GM19452 (cell line): ENCODE results near the gene OR51T1.

Source experiments
- ATAC-seq: cut with Tn5 transposase; IDR thresholded peaks from one replicate; pipeline ENCODE4 v1.9.1; 2021; ENCODE audit not compliant: unreplicated experiment

Gene OR51T1

DNA sequence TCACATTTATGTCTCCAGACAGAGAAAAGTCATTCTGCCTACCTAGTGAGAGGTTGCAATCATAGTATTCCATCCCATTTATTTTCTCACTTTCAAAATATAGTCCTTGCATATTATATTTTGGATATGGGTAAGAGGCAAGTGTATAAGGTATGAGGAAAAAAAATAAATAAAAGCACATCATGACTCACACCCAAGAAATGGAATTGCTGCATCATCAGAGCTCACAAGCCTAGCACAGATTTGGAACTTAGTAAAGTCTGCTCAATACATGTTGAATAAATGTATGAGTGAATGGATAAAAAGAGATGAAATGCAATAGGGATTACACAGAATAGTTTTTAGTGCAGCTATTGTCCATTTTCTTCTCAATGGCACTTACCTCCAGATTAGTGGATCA lies 44.9 kb downstream of the OR51T1 start:
- no peak for ATAC-seq
